C4-2B (cell line): ENCODE results near the gene MAP9.
A peak's percentile ranks its signal among the peaks of the same experiment; 100 is the strongest.

Experiments used
- H3K27ac ChIP-seq: fragments of 450-650 bp; 2 replicates; pipeline ENCODE4 v1.5.1; 2017
- ZFX ChIP-seq: fragments of 450-650 bp; IDR thresholded peaks from 2 replicates; pipeline ENCODE4 v1.6.1; 2017
- TF ChIP-seq, protein P1 (sequence below): fragments of 450-650 bp; conservative IDR thresholded peaks from 2 replicates; pipeline ENCODE4 v1.5.1; 2017; ENCODE audit warnings: mild to moderate bottlenecking

Gene MAP9

DNA sequence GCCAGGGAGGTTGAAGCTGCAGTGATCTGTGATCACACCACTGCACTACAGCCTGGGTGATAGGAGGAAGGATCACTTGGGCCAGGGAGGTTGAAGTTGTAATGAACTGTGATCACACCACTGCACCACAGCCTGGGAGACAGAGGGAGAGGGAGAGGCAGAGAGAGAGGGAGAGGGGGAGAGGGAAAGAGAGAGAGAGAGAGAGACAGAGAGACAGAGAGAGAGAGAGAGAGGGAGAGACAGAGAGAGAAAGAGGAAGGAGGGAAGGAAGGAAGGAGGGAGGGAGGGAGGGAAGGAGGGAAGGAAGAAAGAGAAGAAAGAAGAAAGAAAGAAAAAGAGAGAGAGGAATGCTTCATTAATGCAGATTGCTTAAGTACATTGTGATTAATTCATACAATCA is 15.2 kb upstream of the MAP9 start:
- no peak overlapping the region for H3K27ac ChIP-seq

DNA sequence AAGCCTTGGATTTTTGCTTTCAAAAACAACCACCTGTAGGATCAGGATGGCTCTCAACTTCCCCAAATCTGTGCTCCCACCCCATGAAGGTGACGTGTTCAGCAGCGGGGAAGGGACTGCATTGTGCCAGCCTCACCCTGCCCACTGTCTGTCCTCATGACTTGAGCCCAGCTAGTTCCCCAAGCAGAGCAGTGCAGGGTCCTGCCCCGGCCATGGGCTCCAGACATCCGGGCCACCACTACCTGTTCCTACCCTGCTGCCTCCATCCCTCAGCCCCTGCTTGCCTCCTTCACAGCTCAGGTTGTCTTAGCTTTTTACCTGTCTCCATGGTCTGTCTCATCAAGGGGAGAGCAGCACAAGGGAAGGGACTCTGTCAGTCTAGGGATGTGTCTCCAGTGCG is 11.4 kb upstream of the MAP9 start:
- TF ChIP-seq ZFX: no peak
- TF ChIP-seq, protein P1, sequence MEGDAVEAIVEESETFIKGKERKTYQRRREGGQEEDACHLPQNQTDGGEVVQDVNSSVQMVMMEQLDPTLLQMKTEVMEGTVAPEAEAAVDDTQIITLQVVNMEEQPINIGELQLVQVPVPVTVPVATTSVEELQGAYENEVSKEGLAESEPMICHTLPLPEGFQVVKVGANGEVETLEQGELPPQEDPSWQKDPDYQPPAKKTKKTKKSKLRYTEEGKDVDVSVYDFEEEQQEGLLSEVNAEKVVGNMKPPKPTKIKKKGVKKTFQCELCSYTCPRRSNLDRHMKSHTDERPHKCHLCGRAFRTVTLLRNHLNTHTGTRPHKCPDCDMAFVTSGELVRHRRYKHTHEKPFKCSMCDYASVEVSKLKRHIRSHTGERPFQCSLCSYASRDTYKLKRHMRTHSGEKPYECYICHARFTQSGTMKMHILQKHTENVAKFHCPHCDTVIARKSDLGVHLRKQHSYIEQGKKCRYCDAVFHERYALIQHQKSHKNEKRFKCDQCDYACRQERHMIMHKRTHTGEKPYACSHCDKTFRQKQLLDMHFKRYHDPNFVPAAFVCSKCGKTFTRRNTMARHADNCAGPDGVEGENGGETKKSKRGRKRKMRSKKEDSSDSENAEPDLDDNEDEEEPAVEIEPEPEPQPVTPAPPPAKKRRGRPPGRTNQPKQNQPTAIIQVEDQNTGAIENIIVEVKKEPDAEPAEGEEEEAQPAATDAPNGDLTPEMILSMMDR: no peak
- H3K27ac ChIP-seq: no peak overlapping the region

More for the DNA sequence above, 15.2 kb upstream of the MAP9 start:
- TF ChIP-seq, protein P1: no peak
- TF ChIP-seq ZFX: no peak

GRCh38 chr4:155383541-155383940 is 6.8 kb upstream of the MAP9 start:
- no peak for TF ChIP-seq ZFX
- TF ChIP-seq, protein P1: no peak
- H3K27ac ChIP-seq: no peak overlapping the region

DNA sequence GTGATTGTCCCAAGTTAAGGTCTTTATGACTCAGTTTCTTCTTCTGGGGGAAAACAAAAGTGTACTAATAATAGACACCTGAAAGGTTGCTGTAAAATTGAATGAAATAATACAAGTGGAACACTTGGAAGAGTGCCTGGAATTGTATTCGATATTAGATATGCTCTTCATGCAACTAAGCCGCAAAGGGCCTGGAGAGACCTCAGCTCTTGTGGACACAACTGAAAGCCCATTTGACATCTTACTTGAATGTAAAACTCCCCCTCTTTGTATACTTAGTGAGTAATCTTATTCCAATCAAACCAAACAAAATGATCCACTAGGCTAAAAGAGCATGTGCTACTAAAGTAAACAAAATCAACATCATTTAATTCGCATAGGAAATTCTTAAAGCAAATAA is 511 bp upstream of the MAP9 start:
- H3K27ac ChIP-seq: peak overlapping the region; percentile 71; the same call in 1 of the 2 replicates
- TF ChIP-seq, protein P1: no peak
- TF ChIP-seq ZFX: no peak

DNA sequence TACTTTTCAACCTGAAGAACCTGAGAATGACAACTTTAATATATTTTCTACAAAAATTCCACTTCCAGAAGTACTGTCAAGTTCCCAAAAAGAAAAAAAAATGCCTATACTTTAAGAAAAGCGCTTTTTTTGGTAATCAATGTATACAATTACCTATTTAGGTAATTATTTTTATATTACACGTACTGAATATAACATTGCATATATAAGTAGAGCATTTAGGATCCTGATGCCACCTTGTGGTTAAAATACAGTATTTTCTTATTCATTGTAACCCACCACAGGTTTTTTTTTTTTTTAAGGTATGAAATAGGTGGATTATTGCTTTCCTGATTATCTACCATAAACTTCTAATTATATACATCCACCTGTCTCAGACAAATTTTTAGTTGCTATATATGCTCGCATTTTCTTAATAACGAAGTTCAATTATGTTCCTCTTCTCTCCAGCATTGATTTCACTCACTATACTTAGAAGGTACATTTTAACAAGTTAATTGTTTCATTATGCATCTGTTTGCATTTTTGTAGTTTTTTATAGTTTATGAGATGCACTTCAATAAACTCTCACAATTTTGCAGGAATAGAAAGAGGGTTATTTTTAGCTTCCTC is 5.2 kb downstream of the MAP9 start:
- no peak overlapping the region for H3K27ac ChIP-seq
- TF ChIP-seq ZFX: no peak
- TF ChIP-seq, protein P1: peak; percentile 74

- no peak overlapping the region for H3K27ac ChIP-seq
- no peak for TF ChIP-seq ZFX
- TF ChIP-seq, protein P1: no peak
Observed at GRCh38 chr4:155367608-155368007, 9.2 kb downstream of the MAP9 start.

- H3K27ac ChIP-seq: no peak overlapping the region
- TF ChIP-seq ZFX: no peak
- TF ChIP-seq, protein P1: peak; percentile 91
Observed at GRCh38 chr4:155353923-155354540, 22.7 kb downstream of the MAP9 start.
